Uterus (tissue), 4 donors: ENCODE results near the gene LCE4A. TPM values are rescaled to one million over a fixed set of nuclear protein-coding genes. Genes with fewer than 3 reads are reported as not detected.
"Not testable (repeated sequence)": the region's sequence is repeated elsewhere in the genome, so short reads cannot be mapped to it uniquely, and the experiment has no call there.

Experiments used
- DNase-seq, 2 donors: peaks; one replicate each; pipeline ENCODE4 v3.0.0-alpha.2; 2019 to 2020
- H3K27ac ChIP-seq, 2 donors: fragments of 200-600 bp; sonication (generic); 1 replicate in 1 of 2; 2 replicates in 1 of 2; pipeline ENCODE4 v1.5.1; 2016 to 2018
- H3K27me3 ChIP-seq, 2 donors: fragments of 200-600 bp; sonication (generic); one replicate each; pipeline ENCODE4 v1.5.1; 2018 to 2019; ENCODE audit warnings: control low read depth in 1 of 2
- H3K36me3 ChIP-seq, 2 donors: fragments of 200-600 bp; sonication (generic); one replicate each; pipeline ENCODE4 v1.5.1; 2019; ENCODE audit warnings: control low read depth in 1 of 2
- H3K4me1 ChIP-seq, 2 donors: fragments of 200-600 bp; sonication (generic); one replicate each; pipeline ENCODE4 v1.5.1; 2018 to 2019; ENCODE audit warnings: control low read depth in 1 of 2
- H3K4me3 ChIP-seq, 2 donors: fragments of 200-600 bp; sonication (generic); 1 replicate in 1 of 2; 2 replicates in 1 of 2; pipeline ENCODE4 v1.5.1; 2018 to 2019; ENCODE audit warnings: mild to moderate bottlenecking in 1 of 2
- H3K9me3 ChIP-seq, 2 donors: fragments of 200-600 bp; sonication (generic); one replicate each; pipeline ENCODE4 v1.5.1; 2019; ENCODE audit warnings: control low read depth in 1 of 2
- POLR2A ChIP-seq, 2 donors: fragments of 450-650 bp; IDR thresholded peaks; one replicate each; pipeline ENCODE4 v1.6.1; 2016; ENCODE audit warnings: antibody characterized with exemption in 2 of 2, mild to moderate bottlenecking in 1 of 2, moderate library complexity in 1 of 2
- intact Hi-C: fragments of 100-400 bp; cut with DNase I; formaldehyde crosslinking; loops from one replicate; pipeline ENCODE4 v1.15.1; 2023; ENCODE audit warnings: low total_unique reads
- total RNA-seq, 4 donors: library from RNA; depleted of rRNA in 3 of 4; stranded (reverse); fragments of >200 nt in 3 of 4; gene quantifications; one replicate each; pipeline versions ENCODE4 v1.1.0 to v1.2.4, GENCODE V29; 2014 to 2023
- TF ChIP-seq, protein P1 (sequence below), 4 experiments: fragments of 200-600 bp in 2 of 4; fragments of 450-650 bp in 2 of 4; sonication (generic) in 2 of 4; IDR thresholded peaks; one replicate each; pipeline ENCODE4 v1.5.1; 2016 to 2019; ENCODE audit warnings: antibody characterized with exemption in 4 of 4, mild to moderate bottlenecking in 2 of 4, moderate library complexity in 1 of 4
- donor health status: DM: yes; HTN: yes; CAD: no.

LCE4A gene, protein sequence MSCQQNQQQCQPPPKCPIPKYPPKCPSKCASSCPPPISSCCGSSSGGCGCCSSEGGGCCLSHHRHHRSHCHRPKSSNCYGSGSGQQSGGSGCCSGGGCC
- not detected for total RNA-seq

DNA sequence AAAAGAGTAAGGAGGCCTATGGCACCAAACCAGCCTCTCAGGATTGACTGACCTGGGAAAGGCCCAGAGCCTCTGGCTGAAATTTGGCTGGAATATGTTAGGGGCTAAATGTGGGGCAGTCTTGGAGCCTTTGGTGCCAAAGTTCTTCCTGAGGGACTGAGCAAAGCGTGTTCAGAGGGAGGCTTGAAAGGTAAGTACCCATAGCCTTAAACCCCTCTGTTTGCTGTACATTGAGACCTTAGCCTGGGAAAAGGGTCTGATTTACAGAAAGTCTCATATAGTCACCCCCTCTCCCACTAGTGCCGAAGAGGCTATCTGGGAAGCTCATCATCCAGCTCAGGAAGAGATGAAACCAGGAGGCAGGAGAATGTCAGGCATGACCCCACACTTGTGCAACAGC lies at the start of gene LCE4A:
TSS of gene LCE4A (plus strand) at position 301 of the 400 bp plus-strand sequence. CDS start 916 bp downstream, outside the sequence.
- H3K9me3 ChIP-seq = no peaks in the 10 kb centered on the region
- TF ChIP-seq, protein P1, sequence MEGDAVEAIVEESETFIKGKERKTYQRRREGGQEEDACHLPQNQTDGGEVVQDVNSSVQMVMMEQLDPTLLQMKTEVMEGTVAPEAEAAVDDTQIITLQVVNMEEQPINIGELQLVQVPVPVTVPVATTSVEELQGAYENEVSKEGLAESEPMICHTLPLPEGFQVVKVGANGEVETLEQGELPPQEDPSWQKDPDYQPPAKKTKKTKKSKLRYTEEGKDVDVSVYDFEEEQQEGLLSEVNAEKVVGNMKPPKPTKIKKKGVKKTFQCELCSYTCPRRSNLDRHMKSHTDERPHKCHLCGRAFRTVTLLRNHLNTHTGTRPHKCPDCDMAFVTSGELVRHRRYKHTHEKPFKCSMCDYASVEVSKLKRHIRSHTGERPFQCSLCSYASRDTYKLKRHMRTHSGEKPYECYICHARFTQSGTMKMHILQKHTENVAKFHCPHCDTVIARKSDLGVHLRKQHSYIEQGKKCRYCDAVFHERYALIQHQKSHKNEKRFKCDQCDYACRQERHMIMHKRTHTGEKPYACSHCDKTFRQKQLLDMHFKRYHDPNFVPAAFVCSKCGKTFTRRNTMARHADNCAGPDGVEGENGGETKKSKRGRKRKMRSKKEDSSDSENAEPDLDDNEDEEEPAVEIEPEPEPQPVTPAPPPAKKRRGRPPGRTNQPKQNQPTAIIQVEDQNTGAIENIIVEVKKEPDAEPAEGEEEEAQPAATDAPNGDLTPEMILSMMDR (IDR thresholded peaks at IDR 0.05) = no peak
- no peak for TF ChIP-seq POLR2A (IDR thresholded peaks at IDR 0.05)
- H3K4me3 ChIP-seq = no peak within 1 kb of the TSS
- intact Hi-C loops = no loop called here
- DNase-seq = no peak
- H3K27ac ChIP-seq = no peak within 1 kb of the TSS
- H3K4me1 ChIP-seq = no peaks in the 10 kb centered on the region
- no peaks in the 10 kb centered on the region for H3K36me3 ChIP-seq
- H3K27me3 ChIP-seq = no peaks in the 10 kb centered on the region

DNA sequence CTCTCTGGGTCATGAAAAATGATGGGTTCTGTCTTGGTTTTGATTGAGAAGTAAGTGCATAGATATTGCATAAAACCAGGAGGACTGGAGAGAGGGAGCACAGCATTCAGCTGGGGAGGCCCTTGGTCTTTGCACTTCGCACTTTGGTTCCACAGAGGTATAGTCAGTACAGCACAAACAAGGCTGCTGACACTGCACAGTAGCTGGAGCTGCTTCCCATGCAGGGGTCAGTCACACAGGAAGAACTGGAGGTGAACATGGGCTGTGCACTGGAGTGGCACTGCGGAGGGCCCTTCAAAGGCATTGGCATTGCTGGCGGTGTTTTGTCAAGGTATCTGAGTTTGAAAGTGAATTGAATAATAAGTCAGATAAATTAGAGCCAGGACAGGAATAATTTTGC lies 49.3 kb upstream of the LCE4A start:
- Histone ChIP-seq H3K27ac (no peak overlapping the region), H3K27me3 (no peaks in the 10 kb centered on the region), H3K4me3 (no peak overlapping the region), H3K9me3 (no peaks in the 10 kb centered on the region), H3K36me3 (no peaks in the 10 kb centered on the region), H3K4me1 (no peaks in the 10 kb centered on the region)
- TF ChIP-seq POLR2A (IDR thresholded peaks at IDR 0.05) = no peak
- DNase-seq = no peak
- intact Hi-C loops = no loop called here

DNA sequence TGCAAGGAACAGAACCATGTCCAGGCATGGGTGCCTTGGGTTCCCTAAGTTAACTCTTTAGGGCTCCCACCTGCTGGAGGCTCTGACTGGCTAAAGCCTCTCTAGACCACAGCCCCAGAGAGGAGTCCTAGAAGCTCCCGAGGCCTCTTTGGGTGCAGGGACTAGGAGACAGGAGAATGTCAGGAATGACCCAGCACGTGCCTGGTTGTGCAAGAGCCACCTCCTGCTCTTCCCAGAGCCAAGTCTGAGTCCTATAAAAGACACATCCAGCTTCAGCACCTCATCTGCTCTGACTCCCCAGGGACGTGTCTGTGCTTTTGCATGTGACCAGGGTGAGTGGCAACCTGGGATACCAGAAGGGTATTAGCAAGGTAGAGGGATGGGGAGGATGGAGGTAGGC lies 44.9 kb upstream of the LCE4A start, which contains the start of gene LCE2D:
TSS of gene LCE2D (plus strand) at position 283 of the 400 bp plus-strand sequence. CDS start 726 bp downstream, outside the sequence.
- no peak within 1 kb of the TSS for H3K4me3 ChIP-seq
- no peaks in the 10 kb centered on the region for H3K36me3 ChIP-seq
- H3K27me3 ChIP-seq = no peaks in the 10 kb centered on the region
- no peaks in the 10 kb centered on the region for H3K9me3 ChIP-seq
- no peak for TF ChIP-seq POLR2A (IDR thresholded peaks at IDR 0.05)
- TF ChIP-seq, protein P1 (IDR thresholded peaks at IDR 0.05) = no peak
- H3K27ac ChIP-seq = no peak within 1 kb of the TSS
- DNase-seq = no peak
- intact Hi-C loops = no loop called here
- no peaks in the 10 kb centered on the region for H3K4me1 ChIP-seq

DNA sequence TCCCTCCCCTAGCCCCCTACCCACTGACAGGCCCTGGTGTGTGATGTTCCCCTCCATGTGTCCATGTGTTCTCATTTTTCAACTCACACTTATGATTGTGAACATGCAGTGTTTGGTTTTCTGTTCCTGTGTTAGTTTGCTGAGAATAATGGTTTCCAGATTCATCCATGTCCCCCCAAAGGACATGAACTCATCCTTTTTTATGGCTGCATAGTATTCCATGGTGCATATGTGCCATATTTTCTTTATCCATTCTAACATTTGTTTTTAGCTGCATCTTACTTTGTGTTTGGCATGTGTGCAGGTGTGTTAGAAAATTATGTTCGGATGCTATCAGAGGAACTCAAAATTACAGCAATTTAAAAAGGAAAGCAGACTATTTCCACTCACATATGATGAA lies 41.8 kb upstream of the LCE4A start:
- intact Hi-C loops, DNase-seq, H3K4me3 ChIP-seq, H3K27ac ChIP-seq, H3K9me3 ChIP-seq, H3K4me1 ChIP-seq, H3K36me3 ChIP-seq, H3K27me3 ChIP-seq: not testable (repeated sequence)

DNA sequence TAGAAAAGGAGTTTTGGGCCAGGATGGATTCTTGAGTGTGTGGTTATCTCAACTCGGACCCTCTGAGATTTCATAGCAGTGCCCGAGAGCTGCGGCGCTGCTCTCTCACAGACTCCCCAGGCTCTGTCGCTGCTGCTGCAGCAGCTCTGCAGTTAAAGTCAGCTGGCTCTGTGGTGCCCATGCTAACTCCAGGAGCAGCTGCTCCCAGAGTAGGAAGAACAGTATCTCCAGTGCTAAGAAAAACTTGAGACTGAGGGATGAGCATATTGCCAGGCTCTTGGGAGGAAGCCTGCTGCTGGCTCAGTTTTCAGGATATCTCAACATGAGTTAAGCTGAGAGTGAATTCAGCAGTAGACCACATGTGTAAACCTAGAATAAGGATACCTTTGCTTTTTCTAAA lies 40.3 kb upstream of the LCE4A start:
- no peak overlapping the region for H3K27ac ChIP-seq
- no peaks in the 10 kb centered on the region for H3K9me3 ChIP-seq
- no peak overlapping the region for H3K4me3 ChIP-seq
- DNase-seq = no peak
- intact Hi-C loops = no loop called here
- no peaks in the 10 kb centered on the region for H3K27me3 ChIP-seq
- TF ChIP-seq POLR2A (IDR thresholded peaks at IDR 0.05) = no peak
- TF ChIP-seq, protein P1 (IDR thresholded peaks at IDR 0.05) = no peak
- H3K36me3 ChIP-seq = no peaks in the 10 kb centered on the region
- no peaks in the 10 kb centered on the region for H3K4me1 ChIP-seq

DNA sequence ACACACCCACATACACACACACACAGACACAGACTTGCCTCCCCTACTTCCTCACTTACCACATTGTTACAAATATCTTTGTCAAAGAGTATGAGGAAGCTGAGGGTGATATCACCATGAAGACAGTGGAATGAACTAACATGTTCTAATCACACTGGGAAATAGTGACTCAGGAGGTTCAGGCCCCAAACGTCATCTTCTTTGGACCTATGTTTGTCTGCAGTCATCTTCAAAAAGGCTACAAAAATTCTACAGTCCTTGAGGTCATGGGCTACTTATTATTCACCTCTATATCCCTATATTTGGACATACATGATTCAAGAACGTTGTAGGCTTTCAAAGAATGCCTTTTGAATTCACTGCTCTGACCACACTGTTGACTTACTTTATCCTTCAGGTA lies 34.9 kb upstream of the LCE4A start:
- Histone ChIP-seq H3K27me3 (no peaks in the 10 kb centered on the region), H3K27ac (no peak overlapping the region), H3K4me1 (no peaks in the 10 kb centered on the region), H3K4me3 (no peak overlapping the region), H3K9me3 (no peaks in the 10 kb centered on the region), H3K36me3 (no peaks in the 10 kb centered on the region)
- intact Hi-C loops = no loop called here
- no peak for DNase-seq
- TF ChIP-seq, protein P1 (IDR thresholded peaks at IDR 0.05) = no peak
- TF ChIP-seq POLR2A (IDR thresholded peaks at IDR 0.05) = no peak

DNA sequence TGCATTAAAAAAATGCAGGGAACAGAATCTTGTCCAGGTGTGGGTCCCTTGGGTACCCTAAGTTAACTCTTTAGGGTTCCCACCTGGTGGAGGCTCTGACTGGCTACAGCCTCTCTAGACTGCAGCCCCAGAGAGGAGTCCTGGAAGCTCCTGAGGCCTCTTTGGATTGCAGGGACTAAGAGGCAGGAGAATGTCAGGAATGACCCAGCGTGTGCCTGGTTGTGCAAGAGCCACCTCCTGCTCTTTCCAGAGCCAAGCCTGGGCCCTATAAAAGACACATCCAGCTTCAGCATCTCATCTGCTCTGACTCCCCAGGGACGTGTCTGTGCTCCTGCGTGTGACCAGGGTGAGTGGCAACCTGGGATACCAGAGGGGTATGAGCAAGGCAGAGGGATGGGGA lies 33.0 kb upstream of the LCE4A start, which contains the start of gene LCE2C:
TSS of gene LCE2C (plus strand) at position 297 of the 400 bp plus-strand sequence. CDS start 737 bp downstream, outside the sequence.
- intact Hi-C loops, H3K9me3 ChIP-seq, H3K27ac ChIP-seq, H3K36me3 ChIP-seq, H3K27me3 ChIP-seq, H3K4me3 ChIP-seq, DNase-seq, H3K4me1 ChIP-seq: not testable (repeated sequence)
